Measurements from ENCODE around the gene N4BP2L2.

GRCh38 chr13:32582281-32582680 lies 43.7 kb upstream of the N4BP2L2 start:
- TF ChIP-seq CTCF (conservative IDR thresholded peaks at IDR 0.05; ENCODE audit: low read depth, low read length) (no peak), EZH2 (IDR thresholded peaks at IDR 0.05; ENCODE audit: borderline replicate concordance, low read depth, low read length, poor library complexity, severe bottlenecking) (no peak)

Data from A673 (cell line).